ENCODE results near the gene CLN3. TPM values are rescaled to one million over a fixed set of nuclear protein-coding genes. Genes with fewer than 3 reads are reported as not detected.
A peak's percentile ranks its signal among the peaks of the same experiment; 100 is the strongest.
"Not testable (repeated sequence)": the region's sequence is repeated elsewhere in the genome, so short reads cannot be mapped to it uniquely, and the experiment has no call there.

Gene CLN3
- total RNA-seq, 1 donor: 19.0 TPM

DNA sequence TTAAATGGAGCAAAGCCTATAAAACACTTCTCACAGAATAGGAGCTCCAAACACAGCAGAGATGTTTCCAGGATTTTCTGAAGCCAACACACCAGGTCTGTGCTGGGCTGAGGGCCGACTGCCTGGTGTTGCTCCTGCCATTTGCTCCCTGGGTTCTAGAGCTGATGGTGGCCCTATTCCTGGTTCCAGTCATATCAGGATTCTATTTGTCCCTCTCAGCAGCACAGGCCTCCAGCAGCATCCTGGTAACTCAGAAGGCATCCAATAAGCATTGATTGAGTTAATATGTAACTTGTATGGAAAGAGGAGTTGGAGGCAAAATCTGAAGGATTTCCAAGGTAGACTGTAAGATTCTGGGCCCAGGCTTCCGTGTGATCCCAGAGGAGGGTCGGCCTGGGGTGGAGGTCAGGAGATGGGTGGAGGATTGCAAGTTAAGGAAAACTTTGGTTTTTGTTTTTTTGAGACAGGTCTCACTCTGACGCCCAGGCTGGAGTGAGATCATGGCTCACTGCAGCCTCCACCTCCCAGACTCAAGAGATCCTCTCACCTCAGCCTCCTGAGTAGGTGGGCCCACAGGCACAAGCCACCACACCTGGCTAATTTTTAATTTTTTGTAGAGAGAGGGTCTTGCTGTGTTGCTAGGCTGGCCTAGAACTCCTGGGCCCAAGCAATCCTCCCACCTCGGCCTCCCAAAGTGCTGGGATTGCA is 41.2 kb upstream of the CLN3 start:
- TF ChIP-seq CTCF (IDR thresholded peaks at IDR 0.05; ENCODE audit: insufficient read depth, low read depth, low read length): no peak
- no peak overlapping the region for H3K4me3 ChIP-seq (ENCODE audit: low read depth, low read length)
- no peak for DNase-seq (ENCODE audit: low read depth)

- peak; percentile 22 for DNase-seq (ENCODE audit: low read depth)
- H3K4me3 ChIP-seq (ENCODE audit: low read depth, low read length): no peak overlapping the region
- no peak for TF ChIP-seq CTCF (IDR thresholded peaks at IDR 0.05; ENCODE audit: insufficient read depth, low read depth, low read length)
Observed at GRCh38 chr16:28531777-28532744, 40.2 kb upstream of the CLN3 start.

- TF ChIP-seq CTCF (IDR thresholded peaks at IDR 0.05; ENCODE audit: insufficient read depth, low read depth, low read length): no peak
- no peak for DNase-seq (ENCODE audit: low read depth)
- H3K4me3 ChIP-seq (ENCODE audit: low read depth, low read length): no peak overlapping the region
Observed at GRCh38 chr16:28529124-28529523, 37.2 kb upstream of the CLN3 start.

DNA sequence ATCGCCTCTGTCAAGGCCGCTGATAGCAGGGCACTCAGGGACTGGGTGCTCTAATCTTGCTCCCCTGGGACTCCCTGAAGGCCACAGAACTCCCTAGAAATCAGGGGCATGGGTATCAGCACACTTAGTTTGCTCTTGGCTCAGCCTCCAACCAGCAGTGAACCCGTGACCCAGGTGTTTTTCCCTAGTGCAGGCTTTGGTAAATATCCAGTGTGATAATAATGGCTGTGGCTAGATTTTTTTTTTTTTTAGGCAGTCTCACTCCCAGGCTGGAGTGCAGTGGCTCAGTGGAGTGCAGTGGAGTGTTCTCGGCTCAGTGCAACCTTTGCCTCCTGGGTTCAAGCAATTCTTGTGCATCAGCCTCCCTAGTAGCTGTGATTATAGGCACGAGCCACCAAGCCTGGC is 36.6 kb upstream of the CLN3 start:
- TF ChIP-seq CTCF (IDR thresholded peaks at IDR 0.05; ENCODE audit: insufficient read depth, low read depth, low read length): no peak
- H3K4me3 ChIP-seq (ENCODE audit: low read depth, low read length): no peak overlapping the region
- no peak for DNase-seq (ENCODE audit: low read depth)

- no peak for DNase-seq (ENCODE audit: low read depth)
- no peak for TF ChIP-seq CTCF (IDR thresholded peaks at IDR 0.05; ENCODE audit: insufficient read depth, low read depth, low read length)
- no peak overlapping the region for H3K4me3 ChIP-seq (ENCODE audit: low read depth, low read length)
Observed at GRCh38 chr16:28527985-28528384, 36.1 kb upstream of the CLN3 start.

DNA sequence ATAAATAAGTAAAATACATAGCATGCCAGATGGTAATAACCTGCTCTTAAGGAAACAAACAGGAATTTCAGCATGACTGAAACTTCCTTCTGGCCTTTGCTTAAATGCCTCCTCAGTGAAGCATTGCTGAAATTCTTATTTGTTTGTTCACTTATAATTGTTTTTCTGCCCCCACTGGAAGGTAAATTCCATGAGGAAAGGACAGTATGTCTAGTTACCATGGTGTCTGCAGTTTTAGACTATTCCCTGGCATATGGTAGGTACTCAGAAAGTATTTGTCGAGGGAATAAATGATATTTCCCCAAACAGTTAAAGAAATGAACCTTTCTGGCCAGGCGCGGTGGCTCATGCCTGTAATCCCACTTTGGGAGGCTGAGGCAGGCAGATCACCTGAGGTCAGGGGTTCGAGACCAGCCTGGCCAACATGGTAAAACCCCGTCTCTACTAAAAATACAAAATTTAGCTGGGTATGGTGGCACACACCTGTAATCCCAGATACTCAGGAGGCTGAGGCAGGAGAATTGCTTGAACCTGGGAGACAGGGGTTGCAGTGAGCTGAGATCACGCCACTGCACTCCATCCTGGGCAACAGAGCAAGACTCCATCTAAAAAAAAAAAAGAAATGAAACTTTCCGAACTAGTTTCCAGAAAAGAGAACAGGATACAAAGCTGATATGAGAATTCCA is 35.4 kb upstream of the CLN3 start:
- not testable (repeated sequence) for H3K4me3 ChIP-seq (ENCODE audit: low read depth, low read length); DNase-seq (ENCODE audit: low read depth)
